IMR-90 (cell line): ENCODE measurements around the gene INPP4A. TPM values are rescaled to one million over a fixed set of nuclear protein-coding genes. Genes with fewer than 3 reads are reported as not detected.

Source experiments
- ATAC-seq: fragments of 200-7000 bp; cut with Tn5 transposase; 2 replicates; pipeline ENCODE4 v1.9.1; 2020; ENCODE audit warnings: low read depth, mild to moderate bottlenecking, moderate library complexity
- BruUV-seq: library from RNA; stranded (reverse); fragments of 400-500 nt; replicated peaks from 2 replicates; lab custom pipeline; 2021; lab: Mats Ljungman, UMichigan
- CTCF ChIA-PET: fragments of 300-600 bp; formaldehyde crosslinking; extraction: SDS; loops from one replicate; lab custom pipeline; 2021; ENCODE audit warnings: antibody characterized with exemption; lab: Yijun Ruan, JAX
- POLR2A ChIA-PET: fragments of 300-600 bp; sonication (Branson Sonifier 250); formaldehyde crosslinking; loops from one replicate; lab custom pipeline; 2022; ENCODE audit warnings: antibody characterized with exemption; ENCODE audit not compliant: unreplicated experiment; lab: Charles Lee
- DNase-seq: peaks from one replicate; pipeline ENCODE4 v3.0.0; 2013
- H2AFZ ChIP-seq: replicated peaks from 2 replicates; pipeline ENCODE3; 2013; ENCODE audit warnings: low read length, mild to moderate bottlenecking; ENCODE audit not compliant: poor library complexity
- H2AK5ac ChIP-seq: 2 replicates; pipeline ENCODE4 v1.6.1; 2013; ENCODE audit warnings: low read depth, low read length, inconsistent platforms
- H2AK9ac ChIP-seq: replicated peaks from 2 replicates; pipeline ENCODE3; 2013; ENCODE audit warnings: mild to moderate bottlenecking, low read depth, low read length, moderate library complexity; ENCODE audit not compliant: poor library complexity
- H2BK120ac ChIP-seq: 2 replicates; pipeline ENCODE4 v1.6.1; 2013; ENCODE audit warnings: low read depth, low read length, inconsistent platforms
- H2BK15ac ChIP-seq: 3 replicates; pipeline ENCODE4 v1.6.1; 2013; ENCODE audit warnings: low read depth, low read length, inconsistent platforms
- H2BK20ac ChIP-seq: 2 replicates; pipeline ENCODE4 v1.6.1; 2013; ENCODE audit warnings: low read depth, mild to moderate bottlenecking, inconsistent platforms, low read length, moderate library complexity
- H2BK5ac ChIP-seq: 2 replicates; pipeline ENCODE4 v1.6.1; 2013; ENCODE audit warnings: mild to moderate bottlenecking, low read depth, low read length, inconsistent platforms; ENCODE audit not compliant: poor library complexity, severe bottlenecking
- H3K14ac ChIP-seq: replicated peaks from 2 replicates; pipeline ENCODE4 v1.6.1; 2013; ENCODE audit warnings: low read depth, low read length, inconsistent platforms
- H3K18ac ChIP-seq: 2 replicates; pipeline ENCODE4 v1.6.1; 2013; ENCODE audit warnings: low read depth, low read length, control low read depth
- H3K23ac ChIP-seq: 2 replicates; pipeline ENCODE4 v1.6.1; 2013; ENCODE audit warnings: low read depth, low read length, inconsistent platforms
- H3K27ac ChIP-seq: 2 replicates; pipeline ENCODE4 v1.5.1; 2013; ENCODE audit warnings: mild to moderate bottlenecking, control low read depth, low read length; ENCODE audit not compliant: insufficient read depth
- H3K27me3 ChIP-seq: 2 replicates; pipeline ENCODE4 v1.6.1; 2013; ENCODE audit warnings: low read length; ENCODE audit not compliant: control insufficient read depth, insufficient read depth
- H3K36me3 ChIP-seq: 2 replicates; pipeline ENCODE4 v1.6.1; 2013; ENCODE audit warnings: low read length, mixed read lengths; ENCODE audit not compliant: control insufficient read depth, insufficient read depth
- H3K4ac ChIP-seq: 2 replicates; pipeline ENCODE4 v1.6.1; 2013; ENCODE audit warnings: low read depth, low read length, inconsistent platforms
- H3K4me1 ChIP-seq: 2 replicates; pipeline ENCODE4 v1.6.1; 2013; ENCODE audit warnings: low read length, mixed read lengths; ENCODE audit not compliant: control insufficient read depth, insufficient read depth
- H3K4me2 ChIP-seq: 2 replicates; pipeline ENCODE4 v1.6.1; 2013; ENCODE audit warnings: low read depth, mild to moderate bottlenecking, control low read depth, low read length, moderate library complexity
- H3K4me3 ChIP-seq: 2 replicates; pipeline ENCODE4 v1.5.1; 2013; ENCODE audit warnings: low read depth, mild to moderate bottlenecking, control low read depth, low read length, moderate library complexity; ENCODE audit not compliant: insufficient read depth
- H3K56ac ChIP-seq: 2 replicates; pipeline ENCODE4 v1.6.1; 2013; ENCODE audit warnings: low read length, inconsistent platforms; ENCODE audit not compliant: insufficient read depth; ENCODE audit errors: extremely low read depth
- H3K79me1 ChIP-seq, 2 experiments: 2 replicates each; pipeline ENCODE4 v1.6.1; 2013; ENCODE audit warnings: low read length in 2 of 2, inconsistent platforms in 1 of 2, low read depth in 1 of 2
- H3K9ac ChIP-seq: 2 replicates; pipeline ENCODE4 v1.6.1; 2013; ENCODE audit warnings: low read depth, low read length, control low read depth
- H3K9me1 ChIP-seq: 2 replicates; pipeline ENCODE4 v1.6.1; 2013; ENCODE audit warnings: low read length, inconsistent platforms; ENCODE audit not compliant: insufficient read depth
- H3K9me3 ChIP-seq: 2 replicates; pipeline ENCODE4 v1.6.1; 2013; ENCODE audit warnings: low read length; ENCODE audit not compliant: control insufficient read depth, insufficient read depth
- H4K20me1 ChIP-seq: 2 replicates; pipeline ENCODE4 v1.6.1; 2013; ENCODE audit warnings: low read length, inconsistent platforms; ENCODE audit not compliant: insufficient read depth
- H4K5ac ChIP-seq: 2 replicates; pipeline ENCODE4 v1.6.1; 2013; ENCODE audit warnings: mild to moderate bottlenecking, low read depth, low read length, control low read depth
- H4K8ac ChIP-seq, 2 experiments: 2 replicates each; pipeline ENCODE4 v1.6.1; 2013; ENCODE audit warnings: low read depth in 2 of 2, low read length in 2 of 2, control low read depth in 1 of 2, inconsistent platforms in 1 of 2
- H4K91ac ChIP-seq: 2 replicates; pipeline ENCODE4 v1.6.1; 2013; ENCODE audit warnings: low read depth, low read length, inconsistent platforms; ENCODE audit not compliant: insufficient read depth
- BHLHE40 ChIP-seq: fragments of 150-350 bp; IDR thresholded peaks from 2 replicates; pipeline ENCODE4 v1.6.1; 2016; ENCODE audit warnings: mild to moderate bottlenecking, low read depth, low read length
- CHD1 ChIP-seq: IDR thresholded peaks from 2 replicates; pipeline ENCODE4 v1.6.1; 2012; ENCODE audit warnings: low read depth, low read length, improper control_type of control experiment
- FOS ChIP-seq: fragments of 150-350 bp; IDR thresholded peaks from 2 replicates; pipeline ENCODE4 v1.6.1; 2016; ENCODE audit warnings: low read depth, low read length
- MAFK ChIP-seq: IDR thresholded peaks from 2 replicates; pipeline ENCODE4 v1.6.1; 2012; ENCODE audit warnings: low read depth, low read length, improper control_type of control experiment
- WGBS, 2 experiments: methylation state at CpG; one replicate each; pipeline versions ENCODE4 v1.1.5 to v1.1.7; 2013; ENCODE audit warnings: missing lambda C conversion rate in 2 of 2; ENCODE audit not compliant: insufficient read length in 1 of 2; ENCODE audit errors: extremely low coverage in 2 of 2; 5-methylcytosine and 5-hydroxymethylcytosine counted together
- dilution Hi-C: fragments of 300-500 bp; cut with HindIII; formaldehyde crosslinking; loops from one replicate; pipeline ENCODE4 v1.14.3; 2018; ENCODE audit warnings: low sequenced_read_pairs; ENCODE audit not compliant: unreplicated experiment
- in situ Hi-C: fragments of 300-500 bp; cut with MboI; formaldehyde crosslinking; loops from 3 replicates; pipeline ENCODE4 v1.14.3; 2019; ENCODE audit warnings: low sequenced_read_pairs, inconsistent platforms, mixed read lengths
- intact Hi-C: fragments of 100-400 bp; cut with micrococcal nuclease; formaldehyde crosslinking; loops from 2 replicates; pipeline ENCODE4 v1.10.0; 2022
- polyA plus RNA-seq, 3 experiments: library from polyadenylated mRNA; depleted of rRNA; stranded (reverse); fragments of >200 nt; gene quantifications; 2 replicates each; pipeline ENCODE4 v1.2.3, GENCODE V29; 2012; ENCODE audit warnings: low replicate concordance in 1 of 3
- total RNA-seq: library from RNA; depleted of rRNA; stranded (reverse); fragments of >200 nt; gene quantifications from 2 replicates; pipeline ENCODE4 v1.2.3, GENCODE V29; 2012

The INPP4A gene
- total and polyA plus RNA-seq, 2 of the 4 experiments (the other 2 are of a cell fraction), result 14.5 to 27.1 TPM

- Histone ChIP-seq H2BK15ac (no peak overlapping the region), H3K27me3 (no peaks in the 10 kb centered on the region), H3K56ac (no peak overlapping the region), H3K4me2 (no peak overlapping the region), H3K9me1 (no peaks in the 10 kb centered on the region), H4K20me1 (peaks cover 4% of the 10 kb centered on the region; the same call in 1 of the 2 replicates), H2AK5ac (no peak overlapping the region), H3K4ac (no peak overlapping the region), H3K4me1 (peaks cover under 1% of the 10 kb centered on the region; the same call in 1 of the 2 replicates), H2BK20ac (no peak overlapping the region), H3K27ac (no peak overlapping the region), H3K79me1 (peaks cover 20 to 29% of the 10 kb centered on the region in 2 experiments), H4K91ac (no peak overlapping the region), H3K18ac (no peak overlapping the region), H2AFZ (no peak overlapping the region), H3K36me3 (peaks cover 35% of the 10 kb centered on the region), H3K14ac (no peak overlapping the region), H3K23ac (no peak overlapping the region), H3K4me3 (no peak overlapping the region), H3K9ac (no peak overlapping the region), H4K5ac (no peak overlapping the region), H2BK120ac (no peak overlapping the region), H2AK9ac (no peak overlapping the region), H3K9me3 (no peaks in the 10 kb centered on the region), H4K8ac (no peak overlapping the region), H2BK5ac (no peak overlapping the region)
- in situ Hi-C loops (no loop called here), dilution Hi-C loops (no loop called here), intact Hi-C loops (no loop called here)
- ATAC-seq (no peak), DNase-seq (no peak)
- BruUV-seq, result no TSS peak
- TF ChIP-seq BHLHE40 (no peak), MAFK (no peak), CHD1 (no peak), FOS (no peak)
- ChIA-PET CTCF (no interaction called here), POLR2A (no interaction called here)
- 83% methylated on average over 3 of the region's 5 CpGs; no CpG with 5 or more reads in 1 of the 2 experiments for WGBS, 2 experiments
These were observed 170.8 kb downstream of the INPP4A start for GRCh38 chr2:98615481-98615880.
